Right hindlimb (tissue), 1 donor: ENCODE measurements around the gene TUB.

Experiments
- DNase-seq: peaks from one replicate; pipeline ENCODE4 v3.0.0-alpha.2; 2018

Gene TUB

DNA sequence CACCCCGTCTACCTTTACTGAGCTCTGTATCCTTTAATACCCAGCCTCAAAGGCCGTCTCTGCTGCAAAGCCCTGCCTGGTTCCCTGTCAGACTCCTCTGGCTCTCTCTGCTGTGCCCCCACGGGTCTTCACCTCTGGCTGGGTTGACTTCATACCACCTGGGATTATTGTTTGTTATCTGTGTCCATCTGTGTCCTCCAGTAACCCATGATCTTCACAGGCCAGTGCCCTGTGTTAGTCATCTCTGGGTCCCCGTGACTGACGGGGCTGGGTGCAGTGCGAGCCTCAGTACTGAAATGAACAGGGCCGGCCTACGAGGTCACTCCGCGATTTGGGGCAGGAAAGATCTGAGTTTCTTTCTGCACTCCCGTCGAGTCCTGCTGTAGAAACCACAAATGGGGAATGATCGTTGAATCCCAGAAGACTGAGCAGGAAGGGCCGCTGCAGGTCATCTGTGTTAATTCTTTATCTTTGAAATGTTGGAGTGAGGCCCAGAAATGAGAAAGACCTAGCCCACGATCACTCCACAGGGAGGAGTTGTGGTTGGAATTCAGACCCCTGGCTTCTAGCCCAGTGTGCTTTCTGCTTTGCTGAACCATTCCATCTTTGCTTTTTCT is 12.3 kb upstream of the TUB start:
- peak; percentile 67 for DNase-seq

GRCh38 chr11:8069771-8070170 is 11.2 kb upstream of the TUB start:
- DNase-seq: no peak

GRCh38 chr11:8070417-8071115 is 10.4 kb upstream of the TUB start:
- DNase-seq: no peak

DNA sequence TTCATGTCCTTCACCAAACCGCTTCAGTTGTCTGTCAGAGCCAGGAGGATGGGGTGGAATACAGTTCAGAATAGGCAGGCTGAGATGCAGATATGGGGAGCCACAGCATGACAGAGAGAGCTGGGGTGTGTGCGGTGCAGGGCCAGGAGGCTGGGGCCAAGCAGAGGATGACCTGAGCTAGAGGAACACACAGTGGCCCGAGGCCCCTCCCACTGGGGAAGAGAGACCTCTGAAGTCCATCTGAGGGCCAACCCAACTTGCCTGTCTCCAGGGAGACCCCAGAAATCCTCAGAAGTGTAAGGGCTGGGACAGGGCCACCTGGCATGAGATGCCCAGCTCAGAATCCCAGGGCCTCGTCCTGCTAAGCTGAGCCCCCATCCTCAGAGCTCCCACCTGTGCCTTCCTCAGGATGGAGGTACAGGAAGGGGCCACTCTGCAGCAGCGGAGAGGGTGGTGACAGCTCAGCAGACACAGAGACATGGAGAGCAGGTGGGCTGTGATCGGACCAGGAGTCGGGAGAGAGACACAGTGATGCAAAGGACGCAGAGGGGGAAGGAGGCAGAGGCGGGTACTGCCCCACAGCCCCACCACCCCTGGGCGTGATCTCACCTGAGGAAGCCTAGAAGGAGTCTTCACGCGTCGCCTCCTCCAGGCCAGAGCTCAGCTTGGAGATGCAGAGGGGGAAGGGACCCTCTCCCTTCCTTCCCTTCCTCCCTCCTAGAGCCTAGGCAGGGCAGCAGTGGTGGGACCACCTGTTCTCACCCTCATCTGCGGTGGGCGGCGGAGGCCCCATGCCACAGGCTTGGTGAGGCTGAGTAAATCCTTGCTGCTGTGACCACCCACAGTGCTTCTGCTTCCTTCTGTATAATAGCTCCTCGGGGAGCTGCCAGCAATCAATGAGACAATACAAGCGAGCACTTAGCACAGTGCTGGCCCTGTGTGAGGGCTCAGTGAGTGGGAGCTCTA is 9.1 kb upstream of the TUB start:
- peak; percentile 8 for DNase-seq

GRCh38 chr11:8075119-8075726 is 5.8 kb upstream of the TUB start:
- no peak for DNase-seq

DNA sequence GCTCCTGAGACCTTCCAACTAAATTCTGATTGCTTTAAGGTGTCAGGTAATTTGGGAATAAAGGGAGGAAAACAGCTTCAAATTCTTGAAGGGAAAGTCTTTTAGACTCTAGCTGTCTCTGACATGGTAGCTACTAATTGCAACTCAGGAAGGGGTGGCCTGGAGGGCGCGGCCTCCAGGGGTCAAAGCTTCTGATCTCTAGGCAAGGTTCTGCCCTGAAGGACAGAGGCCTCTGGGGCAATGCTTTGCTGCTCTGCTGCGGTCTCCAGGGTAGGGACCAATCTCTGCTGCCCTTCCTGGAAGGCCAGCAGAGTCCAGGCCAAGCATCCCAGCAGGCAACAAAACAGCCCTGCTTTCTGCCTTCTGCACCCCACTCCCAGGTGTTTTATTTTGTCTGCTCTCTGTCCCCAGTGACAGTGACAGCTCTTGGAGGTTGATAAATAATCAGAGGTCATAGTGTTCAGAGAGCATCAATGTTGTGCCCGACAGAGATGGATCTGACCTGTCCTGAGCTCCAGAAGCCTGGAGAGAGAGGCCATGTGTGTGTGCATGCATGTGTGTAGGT is 1.8 kb upstream of the TUB start:
- DNase-seq: no peak

DNA sequence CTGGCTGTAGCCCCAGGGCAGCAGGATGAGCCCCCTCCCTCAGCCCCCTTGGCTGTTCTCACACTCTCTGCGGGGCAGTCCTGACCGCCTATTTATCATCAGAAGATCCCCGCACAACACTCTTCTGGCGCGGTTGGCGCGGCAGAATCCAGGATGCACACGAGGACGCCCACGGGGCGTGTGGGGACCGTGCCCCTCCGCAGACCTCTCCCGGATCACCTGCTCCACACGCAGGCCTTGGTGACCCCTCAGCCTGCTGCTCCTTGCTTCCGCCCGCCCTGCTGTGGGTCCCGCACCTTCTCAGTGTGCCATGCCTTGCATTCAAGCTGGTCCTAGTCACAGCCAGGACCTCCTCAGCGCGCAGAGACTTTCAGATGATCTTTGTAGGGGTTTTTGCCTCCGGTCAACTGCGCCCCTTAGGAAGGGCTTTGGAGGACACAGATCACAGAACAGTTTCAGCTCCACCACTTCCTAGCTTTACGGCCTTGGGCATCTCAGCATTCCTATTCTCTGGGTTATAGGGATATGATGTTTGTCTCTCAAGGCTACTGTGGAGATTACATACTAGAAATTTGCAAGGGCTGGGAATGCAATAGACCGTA is 841 bp upstream of the TUB start:
- no peak for DNase-seq

GRCh38 chr11:8081591-8082250 is 710 bp downstream of the TUB start:
- DNase-seq: peak; percentile 42

DNA sequence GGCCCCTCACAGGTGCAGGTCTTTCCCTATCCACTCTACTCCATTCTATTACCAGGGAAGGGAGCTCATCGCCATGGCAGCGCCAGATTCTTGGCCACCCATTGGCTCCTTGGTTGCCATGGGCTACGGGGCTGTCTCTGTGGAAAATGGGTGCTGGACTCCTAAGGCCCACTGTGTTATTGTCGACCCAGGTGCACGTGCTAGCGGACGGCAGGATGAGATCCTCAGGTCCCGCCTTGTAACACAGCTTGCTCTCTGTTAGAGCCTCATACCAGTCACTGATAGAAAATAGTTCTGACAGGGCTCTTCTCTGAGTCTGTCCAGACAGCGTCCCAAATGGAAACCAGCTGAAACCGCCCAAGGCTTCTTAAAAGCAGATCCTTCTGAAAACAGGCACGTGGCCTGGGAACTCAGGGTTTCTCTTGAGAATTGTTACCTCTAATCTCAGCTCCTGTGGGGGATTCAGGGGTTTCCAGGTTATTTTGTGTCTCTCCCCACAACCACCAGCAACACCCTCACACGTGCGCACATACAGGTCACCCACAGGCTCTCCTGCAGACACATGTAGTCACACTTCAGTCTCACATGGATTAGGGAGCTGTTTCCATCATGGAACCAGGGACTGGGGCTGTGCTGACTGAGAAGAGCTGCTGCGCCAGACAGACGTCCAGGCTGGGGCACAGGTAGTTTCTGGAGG is 1.5 kb downstream of the TUB start:
- DNase-seq: no peak

GRCh38 chr11:8083088-8083395 is 2.0 kb downstream of the TUB start:
- DNase-seq: no peak

DNA sequence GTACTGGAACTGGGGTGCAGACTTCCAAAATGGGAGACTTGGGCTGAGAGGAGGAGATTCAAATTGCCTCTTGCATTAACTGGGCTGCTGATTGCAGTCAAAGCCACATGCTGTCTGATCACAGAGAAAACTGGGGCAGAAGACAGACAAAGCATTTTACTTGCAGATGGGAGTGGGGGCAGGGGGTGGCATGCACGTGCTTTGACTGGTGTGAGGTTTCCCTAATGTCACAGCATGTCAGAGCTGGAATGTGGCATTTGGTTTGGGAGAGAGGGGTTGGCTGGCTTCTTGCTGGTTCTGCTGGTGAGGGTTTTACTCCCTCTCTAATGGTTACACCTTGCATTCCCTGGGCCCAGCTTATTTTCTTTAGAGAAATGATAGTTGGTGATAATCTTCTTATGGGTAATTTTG is 2.9 kb downstream of the TUB start:
- no peak for DNase-seq

DNA sequence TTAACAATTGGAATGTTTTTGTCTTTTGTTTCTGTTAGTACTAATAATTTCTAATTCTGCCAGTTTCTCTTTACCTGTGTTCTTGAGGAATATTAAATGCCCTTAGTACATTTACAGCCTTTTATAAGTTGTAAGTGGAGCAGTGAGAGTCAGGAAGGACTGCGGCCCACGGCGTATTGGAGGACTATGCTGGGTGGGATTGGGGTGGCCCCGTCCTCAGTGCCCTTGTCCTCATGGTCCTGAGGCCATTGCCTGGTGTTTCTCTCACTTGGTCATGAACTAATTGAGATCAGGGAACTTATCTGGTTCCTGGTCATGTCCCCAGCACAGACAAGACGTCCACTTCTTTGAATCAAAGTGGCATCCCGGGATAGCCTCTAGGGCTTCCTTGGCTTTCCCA is 3.3 kb downstream of the TUB start:
- no peak for DNase-seq

- no peak for DNase-seq
These were observed 4.1 kb downstream of the TUB start for GRCh38 chr11:8085011-8085645.

- no peak for DNase-seq
These were observed 5.0 kb downstream of the TUB start for GRCh38 chr11:8086001-8086479.

GRCh38 chr11:8086571-8086970 is 5.6 kb downstream of the TUB start:
- no peak for DNase-seq

DNA sequence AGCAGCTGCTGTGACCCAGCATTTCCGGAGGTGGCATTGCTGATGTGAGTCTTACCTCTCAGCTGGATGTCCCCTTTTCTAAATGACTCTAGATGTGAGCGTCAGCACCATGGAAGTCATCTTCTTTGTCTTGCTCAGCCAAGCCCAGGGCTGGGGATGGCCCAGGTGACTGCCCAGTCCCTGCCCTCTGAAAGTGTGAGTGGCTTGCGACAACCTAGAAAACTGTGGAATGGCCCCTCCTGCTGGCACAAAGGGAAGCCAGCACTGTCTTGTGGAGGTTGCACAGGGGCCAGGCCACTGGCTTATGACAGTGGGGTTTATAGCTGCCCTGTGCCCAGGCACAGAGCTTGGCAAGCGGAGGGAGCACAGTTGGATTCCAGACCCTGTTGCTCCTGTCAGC is 6.2 kb downstream of the TUB start:
- DNase-seq: no peak

DNA sequence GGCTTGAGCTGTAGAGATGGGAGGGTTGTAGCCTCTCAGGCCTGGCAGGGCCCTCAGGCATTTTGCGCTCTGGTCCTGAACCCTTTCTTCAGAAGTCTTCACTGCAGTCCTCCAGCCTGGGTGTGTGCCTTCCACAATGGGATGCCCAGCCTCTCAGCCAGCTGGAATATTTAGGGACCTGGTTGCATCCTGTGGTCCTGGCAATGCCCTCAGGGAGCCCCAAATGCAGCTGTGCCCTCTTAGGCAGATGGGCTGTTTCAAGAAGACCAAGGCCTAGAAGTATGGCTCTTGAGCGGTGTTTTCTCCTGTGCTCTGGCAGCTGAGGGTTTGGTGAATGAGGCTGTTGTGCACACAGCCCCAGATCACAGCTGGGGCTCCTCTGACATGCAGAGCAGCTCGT is 6.7 kb downstream of the TUB start:
- no peak for DNase-seq

DNA sequence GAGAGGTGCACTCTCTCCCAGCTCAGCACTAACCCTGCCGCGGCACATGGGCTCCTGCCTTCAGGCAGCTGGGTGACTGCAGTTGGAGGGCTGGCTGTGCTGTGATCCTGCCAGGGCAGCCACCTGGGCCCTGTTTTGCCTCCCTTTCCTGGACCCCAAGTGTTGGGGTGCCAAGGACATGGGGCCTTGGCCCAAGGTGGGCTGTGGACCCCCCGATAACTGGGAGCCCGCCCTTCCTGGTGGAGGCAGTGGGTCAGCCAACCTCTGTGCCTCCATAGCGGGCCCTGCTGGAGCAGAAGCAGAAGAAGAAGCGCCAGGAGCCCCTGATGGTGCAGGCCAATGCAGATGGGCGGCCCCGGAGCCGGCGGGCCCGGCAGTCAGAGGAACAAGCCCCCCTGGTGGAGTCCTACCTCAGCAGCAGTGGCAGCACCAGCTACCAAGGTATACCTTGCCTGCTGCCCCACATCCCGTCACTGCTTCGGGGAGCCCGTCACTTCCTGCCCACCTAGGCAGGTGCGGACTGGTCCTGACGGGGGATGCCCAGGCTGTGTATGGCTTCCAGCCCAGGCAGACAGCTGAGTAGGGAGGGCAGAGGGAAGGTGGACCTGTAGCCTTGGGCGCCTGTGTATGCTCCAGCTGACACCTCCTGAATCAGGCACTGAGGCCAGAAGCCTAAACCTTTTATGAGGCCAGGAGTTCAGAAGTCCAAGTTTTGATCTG is 8.9 kb downstream of the TUB start:
- no peak for DNase-seq

DNA sequence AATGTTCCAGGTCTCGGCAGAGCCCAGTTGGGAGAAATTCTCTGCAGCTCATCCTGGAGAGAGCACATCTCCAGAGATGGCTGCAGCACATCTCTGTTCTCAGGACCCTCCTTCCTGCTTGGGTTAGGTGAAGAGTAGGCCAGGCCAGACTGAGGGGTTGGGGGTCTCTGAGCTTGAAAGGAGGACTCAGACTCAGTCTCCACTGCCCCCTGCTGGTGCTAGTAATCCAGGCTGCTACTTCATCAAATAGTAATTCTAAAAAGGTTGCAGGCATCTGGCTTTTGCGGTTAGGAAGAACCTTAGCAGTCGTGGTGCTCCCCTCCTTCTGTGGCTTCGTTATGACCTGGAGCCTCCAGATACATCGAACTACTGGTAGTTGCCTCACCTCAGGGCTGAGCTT is 9.7 kb downstream of the TUB start:
- no peak for DNase-seq

GRCh38 chr11:8091721-8092120 is 10.7 kb downstream of the TUB start:
- no peak for DNase-seq
